ENCODE results near the gene RAB9A.

Gene RAB9A

GRCh38 chrX:13658602-13659001 lies 30.3 kb upstream of the RAB9A start:
- no peak overlapping the region for H3K4me3 ChIP-seq (ENCODE audit: control insufficient read depth, low read depth, low read length)
- peak; percentile 61 for TF ChIP-seq CTCF (IDR thresholded peaks at IDR 0.05; ENCODE audit: control insufficient read depth, insufficient read depth, low read depth, low read length, missing control alignments)
- DNase-seq (ENCODE audit: low read depth), result no peak

GRCh38 chrX:13659063-13659462 lies 29.9 kb upstream of the RAB9A start:
- no peak overlapping the region for H3K4me3 ChIP-seq (ENCODE audit: control insufficient read depth, low read depth, low read length)
- no peak for TF ChIP-seq CTCF (IDR thresholded peaks at IDR 0.05; ENCODE audit: control insufficient read depth, insufficient read depth, low read depth, low read length, missing control alignments)
- no peak for DNase-seq (ENCODE audit: low read depth)

GRCh38 chrX:13661735-13662288 lies 27.1 kb upstream of the RAB9A start:
- no peak for DNase-seq (ENCODE audit: low read depth)
- H3K4me3 ChIP-seq (ENCODE audit: control insufficient read depth, low read depth, low read length), result no peak overlapping the region; the same call in none of the 2 replicates
- no peak for TF ChIP-seq CTCF (IDR thresholded peaks at IDR 0.05; ENCODE audit: control insufficient read depth, insufficient read depth, low read depth, low read length, missing control alignments)

- DNase-seq (ENCODE audit: low read depth), result peak; percentile 84
- TF ChIP-seq CTCF (IDR thresholded peaks at IDR 0.05; ENCODE audit: control insufficient read depth, insufficient read depth, low read depth, low read length, missing control alignments), result no peak
- peak overlapping the region; percentile 9 for H3K4me3 ChIP-seq (ENCODE audit: control insufficient read depth, low read depth, low read length)
Observed at GRCh38 chrX:13662355-13662791, 26.6 kb upstream of the RAB9A start.

GRCh38 chrX:13664020-13664419 lies 24.9 kb upstream of the RAB9A start:
- H3K4me3 ChIP-seq (ENCODE audit: control insufficient read depth, low read depth, low read length), result no peak overlapping the region
- no peak for DNase-seq (ENCODE audit: low read depth)
- TF ChIP-seq CTCF (IDR thresholded peaks at IDR 0.05; ENCODE audit: control insufficient read depth, insufficient read depth, low read depth, low read length, missing control alignments), result no peak

GRCh38 chrX:13666836-13667235 lies 22.1 kb upstream of the RAB9A start:
- H3K4me3 ChIP-seq (ENCODE audit: control insufficient read depth, low read depth, low read length), result no peak overlapping the region
- TF ChIP-seq CTCF (IDR thresholded peaks at IDR 0.05; ENCODE audit: control insufficient read depth, insufficient read depth, low read depth, low read length, missing control alignments), result no peak
- DNase-seq (ENCODE audit: low read depth), result no peak

GRCh38 chrX:13667919-13668318 lies 21.0 kb upstream of the RAB9A start:
- TF ChIP-seq CTCF (IDR thresholded peaks at IDR 0.05; ENCODE audit: control insufficient read depth, insufficient read depth, low read depth, low read length, missing control alignments), result no peak
- H3K4me3 ChIP-seq (ENCODE audit: control insufficient read depth, low read depth, low read length), result no peak overlapping the region
- DNase-seq (ENCODE audit: low read depth), result no peak
